ENCODE measurements around the gene SLC39A11. TPM values are rescaled to one million over a fixed set of nuclear protein-coding genes. Genes with fewer than 3 reads are reported as not detected.

The SLC39A11 gene
- total RNA-seq, 2 experiments from 2014 or later, result 9.7 to 12.2 TPM

- Mint-ChIP-seq H3K4me1 (ENCODE audit: low read depth) (no peaks in the 10 kb centered on the region), H3K27ac (no peak overlapping the region), H3K27me3 (no peaks in the 10 kb centered on the region), H3K4me3 (no peak overlapping the region), H3K9me3 (peaks cover 2% of the 10 kb centered on the region), H3K36me3 (ENCODE audit: low read depth) (peaks cover 92% of the 10 kb centered on the region)
- ChIA-PET CTCF (no interaction called here), POLR2A (no interaction called here)
- DNase-seq, result no peak
- Histone ChIP-seq H3K27me3 (ENCODE audit: control insufficient read depth in 1 of 2, insufficient read depth in 2 of 2, low read length in 2 of 2) (no peaks in the 10 kb centered on the region), H3K27ac (ENCODE audit: low read depth in 1 of 2, low read length in 2 of 2) (no peak overlapping the region), H3K36me3 (ENCODE audit: insufficient read depth, low read length) (peaks cover 14% of the 10 kb centered on the region), H3K9me3 (ENCODE audit: control insufficient read depth in 1 of 2, insufficient read depth in 1 of 2, low read length in 2 of 2) (peaks cover 12% of the 10 kb centered on the region in 2 experiments), H3K4me1 (ENCODE audit: insufficient read depth, low read length) (no peaks in the 10 kb centered on the region), H3K4me3 (ENCODE audit: low read length) (no peak overlapping the region)
- no peak for TF ChIP-seq CTCF (IDR thresholded peaks at IDR 0.05)
- intact Hi-C loops (cut with DNase I, micrococcal nuclease), result no loop called here
- ATAC-seq (ENCODE audit: poor library complexity), result no peak
These were observed 270.0 kb downstream of the SLC39A11 start for GRCh38 chr17:72822358-72823023.

GRCh38 chr17:72816406-72816805 is 276.1 kb downstream of the SLC39A11 start:
- Mint-ChIP-seq H3K4me1 (ENCODE audit: low read depth) (no peaks in the 10 kb centered on the region), H3K9me3 (peaks cover 3% of the 10 kb centered on the region), H3K36me3 (ENCODE audit: low read depth) (peaks cover 99% of the 10 kb centered on the region), H3K27me3 (no peaks in the 10 kb centered on the region), H3K4me3 (no peak overlapping the region), H3K27ac (no peak overlapping the region)
- Histone ChIP-seq H3K4me1 (ENCODE audit: insufficient read depth, low read length) (no peaks in the 10 kb centered on the region), H3K4me3 (ENCODE audit: low read length) (no peak overlapping the region), H3K27ac (ENCODE audit: low read depth in 1 of 2, low read length in 2 of 2) (no peak overlapping the region), H3K36me3 (ENCODE audit: insufficient read depth, low read length) (peaks cover 4% of the 10 kb centered on the region), H3K9me3 (ENCODE audit: control insufficient read depth in 1 of 2, insufficient read depth in 1 of 2, low read length in 2 of 2) (peaks cover 0 to 3% of the 10 kb centered on the region in 2 experiments), H3K27me3 (ENCODE audit: control insufficient read depth in 1 of 2, insufficient read depth in 2 of 2, low read length in 2 of 2) (no peaks in the 10 kb centered on the region)
- POLR2A ChIA-PET, result no interaction called here
- no peak for DNase-seq
- no peak for TF ChIP-seq CTCF (IDR thresholded peaks at IDR 0.05)
- intact Hi-C loops (cut with DNase I, micrococcal nuclease), result no loop called here
- CTCF ChIA-PET, result no interaction called here
- no peak for ATAC-seq (ENCODE audit: poor library complexity)

- H3K4me3 ChIP-seq (ENCODE audit: low read length), result no peak overlapping the region
- Mint-ChIP-seq H3K27ac (no peak overlapping the region), H3K4me3 (no peak overlapping the region), H3K9me3 (peaks cover 6% of the 10 kb centered on the region), H3K27me3 (no peaks in the 10 kb centered on the region), H3K4me1 (ENCODE audit: low read depth) (no peaks in the 10 kb centered on the region), H3K36me3 (ENCODE audit: low read depth) (peaks cover 88% of the 10 kb centered on the region)
- no peak overlapping the region for H3K27ac ChIP-seq (ENCODE audit: low read depth in 1 of 2, low read length in 2 of 2)
- CTCF ChIA-PET, result no interaction called here
- DNase-seq (no peak), ATAC-seq (ENCODE audit: poor library complexity) (no peak)
- peaks cover 9% of the 10 kb centered on the region for H3K36me3 ChIP-seq (ENCODE audit: insufficient read depth, low read length)
- POLR2A ChIA-PET, result no interaction called here
- no peaks in the 10 kb centered on the region for H3K27me3 ChIP-seq (ENCODE audit: control insufficient read depth in 1 of 2, insufficient read depth in 2 of 2, low read length in 2 of 2)
- H3K9me3 ChIP-seq (ENCODE audit: control insufficient read depth in 1 of 2, insufficient read depth in 1 of 2, low read length in 2 of 2), result peaks cover 4 to 9% of the 10 kb centered on the region in 2 experiments
- TF ChIP-seq CTCF (IDR thresholded peaks at IDR 0.05), result no peak
- intact Hi-C loops (cut with DNase I, micrococcal nuclease), result no loop called here
- H3K4me1 ChIP-seq (ENCODE audit: insufficient read depth, low read length), result no peaks in the 10 kb centered on the region
These were observed 279.0 kb downstream of the SLC39A11 start for GRCh38 chr17:72813481-72813880.
